22Rv1 (cell line): ENCODE data around the gene PPM1H.
"Not testable (repeated sequence)": the region's sequence is repeated elsewhere in the genome, so short reads cannot be mapped to it uniquely, and the experiment has no call there.

Source experiments
- H3K27ac ChIP-seq: fragments of 450-650 bp; 2 replicates; pipeline ENCODE4 v1.5.1; 2017
- ZFX ChIP-seq: fragments of 450-650 bp; IDR thresholded peaks from 2 replicates; pipeline ENCODE4 v1.6.1; 2017; ENCODE audit warnings: antibody characterized with exemption, borderline replicate concordance
- TF ChIP-seq, protein P1 (sequence below): fragments of 450-650 bp; IDR thresholded peaks from 2 replicates; pipeline ENCODE4 v1.5.1; 2017; ENCODE audit warnings: mild to moderate bottlenecking

Gene PPM1H

GRCh38 chr12:62827855-62828254, 107.1 kb downstream of the PPM1H start:
- TF ChIP-seq ZFX, result no peak
- TF ChIP-seq, protein P1, sequence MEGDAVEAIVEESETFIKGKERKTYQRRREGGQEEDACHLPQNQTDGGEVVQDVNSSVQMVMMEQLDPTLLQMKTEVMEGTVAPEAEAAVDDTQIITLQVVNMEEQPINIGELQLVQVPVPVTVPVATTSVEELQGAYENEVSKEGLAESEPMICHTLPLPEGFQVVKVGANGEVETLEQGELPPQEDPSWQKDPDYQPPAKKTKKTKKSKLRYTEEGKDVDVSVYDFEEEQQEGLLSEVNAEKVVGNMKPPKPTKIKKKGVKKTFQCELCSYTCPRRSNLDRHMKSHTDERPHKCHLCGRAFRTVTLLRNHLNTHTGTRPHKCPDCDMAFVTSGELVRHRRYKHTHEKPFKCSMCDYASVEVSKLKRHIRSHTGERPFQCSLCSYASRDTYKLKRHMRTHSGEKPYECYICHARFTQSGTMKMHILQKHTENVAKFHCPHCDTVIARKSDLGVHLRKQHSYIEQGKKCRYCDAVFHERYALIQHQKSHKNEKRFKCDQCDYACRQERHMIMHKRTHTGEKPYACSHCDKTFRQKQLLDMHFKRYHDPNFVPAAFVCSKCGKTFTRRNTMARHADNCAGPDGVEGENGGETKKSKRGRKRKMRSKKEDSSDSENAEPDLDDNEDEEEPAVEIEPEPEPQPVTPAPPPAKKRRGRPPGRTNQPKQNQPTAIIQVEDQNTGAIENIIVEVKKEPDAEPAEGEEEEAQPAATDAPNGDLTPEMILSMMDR, result no peak
- no peak overlapping the region for H3K27ac ChIP-seq

DNA sequence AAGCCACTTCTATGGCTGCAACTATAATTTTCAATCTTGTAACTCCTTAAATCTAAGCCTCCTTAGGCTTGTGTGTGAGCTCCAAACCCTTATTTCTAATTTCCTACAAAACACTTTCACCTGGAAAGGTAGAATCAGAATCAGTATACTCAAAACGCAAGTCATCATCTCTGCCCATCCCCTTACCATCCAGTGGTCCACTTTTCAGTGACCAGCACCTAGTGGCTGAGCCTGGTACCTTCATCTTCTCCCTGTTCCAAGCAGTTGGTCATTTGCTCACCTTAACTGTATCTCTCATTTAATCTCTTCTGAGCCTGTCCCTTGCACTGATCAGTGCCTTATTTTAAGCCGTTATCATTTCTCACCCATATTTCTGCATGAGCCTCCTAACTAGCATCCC, 107.9 kb downstream of the PPM1H start:
- TF ChIP-seq, protein P1, result peak; percentile 17
- no peak for TF ChIP-seq ZFX

GRCh38 chr12:62817556-62818271, 117.2 kb downstream of the PPM1H start:
- H3K27ac ChIP-seq, result no peak overlapping the region
- no peak for TF ChIP-seq ZFX
- TF ChIP-seq, protein P1, result no peak

More for the DNA sequence above, 107.9 kb downstream of the PPM1H start:
- no peak overlapping the region for H3K27ac ChIP-seq

GRCh38 chr12:62814243-62814642, 120.7 kb downstream of the PPM1H start:
- TF ChIP-seq ZFX, result no peak
- TF ChIP-seq, protein P1, result no peak
- no peak overlapping the region for H3K27ac ChIP-seq

DNA sequence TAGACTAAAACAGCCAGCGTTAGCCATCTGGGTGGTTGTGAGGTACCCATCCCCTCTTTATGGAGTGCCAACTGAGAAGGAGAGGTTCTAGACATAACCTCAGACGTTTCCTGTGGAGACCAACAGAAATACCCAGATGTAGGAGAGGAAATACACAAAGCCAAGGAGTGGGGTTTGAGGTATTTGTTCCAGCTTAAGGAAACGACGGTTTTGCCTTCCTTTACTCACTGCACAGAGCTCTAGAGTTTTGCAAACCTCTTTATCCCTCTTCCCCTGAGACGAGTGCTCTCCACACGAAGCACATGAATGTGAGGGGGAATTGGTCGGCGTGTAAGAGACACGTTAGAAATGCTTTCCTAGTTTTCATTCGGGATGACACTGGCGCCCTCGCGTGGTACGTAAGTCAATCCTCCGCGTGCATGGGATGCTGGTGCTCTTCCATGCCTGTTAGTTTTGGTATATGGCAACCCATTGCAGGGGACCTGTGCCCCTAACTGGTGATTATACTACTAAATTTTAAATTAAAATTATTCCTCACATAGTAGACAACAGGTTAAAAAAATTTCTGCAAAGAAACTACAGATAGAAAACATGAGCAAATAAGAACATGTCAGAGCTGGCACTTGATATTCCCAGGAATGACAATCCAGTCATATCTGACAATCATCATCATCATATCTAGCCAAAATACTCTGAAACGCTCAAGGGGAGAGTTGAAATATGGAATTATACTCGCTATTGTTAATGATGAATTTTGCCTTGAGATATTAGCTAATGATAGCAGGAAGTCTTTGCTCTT, 121.7 kb downstream of the PPM1H start:
- no peak for TF ChIP-seq ZFX
- TF ChIP-seq, protein P1, result peak; percentile 88
- H3K27ac ChIP-seq, result no peak overlapping the region

DNA sequence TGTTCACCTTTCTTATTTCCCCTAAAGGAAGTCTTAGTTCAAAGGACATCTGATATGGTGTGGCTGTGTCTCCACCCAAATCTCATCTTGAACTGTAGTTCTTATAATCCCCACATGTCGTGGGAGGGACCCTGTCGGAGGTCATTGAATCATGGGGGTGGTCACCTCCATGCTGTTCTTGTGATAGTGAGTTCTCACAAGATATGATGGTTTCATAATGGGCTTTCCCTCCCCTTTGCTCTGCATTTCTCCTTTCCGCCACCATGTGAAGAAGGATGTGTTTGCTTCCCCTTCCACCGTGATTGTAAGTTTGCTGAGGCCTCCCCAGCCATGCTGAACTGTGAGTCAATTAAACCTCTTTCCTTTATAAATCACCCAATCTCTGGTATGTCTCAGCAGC, 123.5 kb downstream of the PPM1H start:
- not testable (repeated sequence) for H3K27ac ChIP-seq

- TF ChIP-seq, protein P1, result no peak
- no peak for TF ChIP-seq ZFX
- H3K27ac ChIP-seq, result no peak overlapping the region
Observed at GRCh38 chr12:62808166-62808879, 126.6 kb downstream of the PPM1H start.
